ENCODE measurements around the gene ASB8.

ASB8 gene

GRCh38 chr12:48157018-48157888 is at the start of gene ASB8:
TSS of gene ASB8 (minus strand) at chr12:48157515. CDS start at chr12:48153496, 4,019 bp downstream.
- peak; percentile 99 for DNase-seq (ENCODE audit: low read depth, low spot score)

- DNase-seq (ENCODE audit: low read depth, low spot score) = no peak
Observed at GRCh38 chr12:48203192-48203591, 45.9 kb upstream of the ASB8 start, which contains the start of gene OR10AD1. TSS of gene OR10AD1 (minus strand) at chr12:48203292. CDS start at chr12:48203292, 0 bp downstream.

GRCh38 chr12:48202766-48203165 is 45.5 kb upstream of the ASB8 start:
- DNase-seq (ENCODE audit: low read depth, low spot score) = no peak

GRCh38 chr12:48201516-48201915 is 44.2 kb upstream of the ASB8 start:
- no peak for DNase-seq (ENCODE audit: low read depth, low spot score)

- DNase-seq (ENCODE audit: low read depth, low spot score) = no peak
Observed at GRCh38 chr12:48201091-48201490, 43.8 kb upstream of the ASB8 start.

- no peak for DNase-seq (ENCODE audit: low read depth, low spot score)
Observed at GRCh38 chr12:48199774-48200221, 42.5 kb upstream of the ASB8 start.

GRCh38 chr12:48198985-48199384 is 41.7 kb upstream of the ASB8 start:
- no peak for DNase-seq (ENCODE audit: low read depth, low spot score)

- no peak for DNase-seq (ENCODE audit: low read depth, low spot score)
Observed at GRCh38 chr12:48198672-48198971, 41.3 kb upstream of the ASB8 start.

GRCh38 chr12:48197971-48198671 is 40.8 kb upstream of the ASB8 start:
- DNase-seq (ENCODE audit: low read depth, low spot score) = peak; percentile 84

GRCh38 chr12:48197549-48197970 is 40.2 kb upstream of the ASB8 start:
- DNase-seq (ENCODE audit: low read depth, low spot score) = no peak

- no peak for DNase-seq (ENCODE audit: low read depth, low spot score)
Observed at GRCh38 chr12:48194799-48195201, 37.5 kb upstream of the ASB8 start.

GRCh38 chr12:48193623-48194022 is 36.3 kb upstream of the ASB8 start:
- no peak for DNase-seq (ENCODE audit: low read depth, low spot score)

GRCh38 chr12:48192861-48193260 is 35.5 kb upstream of the ASB8 start:
- no peak for DNase-seq (ENCODE audit: low read depth, low spot score)

- DNase-seq (ENCODE audit: low read depth, low spot score) = no peak
Observed at GRCh38 chr12:48191096-48191495, 33.8 kb upstream of the ASB8 start.

- peak; percentile 54 for DNase-seq (ENCODE audit: low read depth, low spot score)
Observed at GRCh38 chr12:48189331-48190125, 32.2 kb upstream of the ASB8 start.

GRCh38 chr12:48187916-48188695 is 30.8 kb upstream of the ASB8 start:
- DNase-seq (ENCODE audit: low read depth, low spot score) = no peak

GRCh38 chr12:48185181-48185919 is 28.0 kb upstream of the ASB8 start:
- DNase-seq (ENCODE audit: low read depth, low spot score) = no peak

GRCh38 chr12:48184549-48184922 is 27.2 kb upstream of the ASB8 start:
- DNase-seq (ENCODE audit: low read depth, low spot score) = no peak

GRCh38 chr12:48183876-48184548 is 26.7 kb upstream of the ASB8 start:
- DNase-seq (ENCODE audit: low read depth, low spot score) = no peak
